Amniotic stem cell (primary cell): Measurements from ENCODE around the gene TLK2.

Source experiments
- DNase-seq: peaks from one replicate; lab custom pipeline; 2025; lab: John Stamatoyannopoulos, UW

Gene TLK2

DNA sequence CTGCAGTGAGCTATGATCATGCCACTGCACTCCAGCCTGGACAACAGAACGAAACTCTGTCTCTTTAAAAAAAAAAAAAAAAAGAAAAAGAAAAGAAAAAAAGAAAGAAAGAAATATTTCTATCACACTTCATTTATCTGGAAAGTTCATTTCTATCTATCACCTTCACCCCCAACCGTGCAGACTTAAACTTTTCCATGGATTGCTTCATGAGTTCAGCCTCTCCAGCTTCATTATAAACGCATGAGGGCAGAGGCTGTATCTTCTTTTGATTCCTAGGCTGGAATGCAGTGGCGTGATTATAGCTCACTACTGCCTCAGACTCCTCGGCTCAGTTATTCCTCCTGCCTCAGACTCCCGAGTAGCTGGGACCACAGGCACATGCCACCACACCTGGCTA, 177.0 kb downstream of the TLK2 start:
- no peak for DNase-seq

DNA sequence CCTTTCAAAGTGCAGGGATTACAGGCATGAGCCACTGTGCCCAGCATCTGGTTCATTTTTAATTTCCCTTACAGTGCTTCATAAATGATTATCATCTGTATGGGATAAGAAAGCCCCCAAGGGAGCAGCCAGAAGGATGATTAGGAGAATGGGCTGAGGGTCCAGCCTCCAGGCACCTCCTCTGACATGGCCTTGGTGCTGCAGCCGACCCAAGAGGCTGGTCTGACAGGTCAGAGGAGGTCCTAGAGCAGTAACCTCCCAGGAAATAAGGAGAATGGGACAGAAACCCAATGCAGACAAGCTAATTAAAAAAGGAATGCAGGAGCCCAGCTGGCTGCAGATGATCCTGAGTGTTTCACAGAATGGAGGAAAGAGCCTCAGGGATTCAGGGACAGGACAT, 177.8 kb downstream of the TLK2 start:
- no peak for DNase-seq

DNA sequence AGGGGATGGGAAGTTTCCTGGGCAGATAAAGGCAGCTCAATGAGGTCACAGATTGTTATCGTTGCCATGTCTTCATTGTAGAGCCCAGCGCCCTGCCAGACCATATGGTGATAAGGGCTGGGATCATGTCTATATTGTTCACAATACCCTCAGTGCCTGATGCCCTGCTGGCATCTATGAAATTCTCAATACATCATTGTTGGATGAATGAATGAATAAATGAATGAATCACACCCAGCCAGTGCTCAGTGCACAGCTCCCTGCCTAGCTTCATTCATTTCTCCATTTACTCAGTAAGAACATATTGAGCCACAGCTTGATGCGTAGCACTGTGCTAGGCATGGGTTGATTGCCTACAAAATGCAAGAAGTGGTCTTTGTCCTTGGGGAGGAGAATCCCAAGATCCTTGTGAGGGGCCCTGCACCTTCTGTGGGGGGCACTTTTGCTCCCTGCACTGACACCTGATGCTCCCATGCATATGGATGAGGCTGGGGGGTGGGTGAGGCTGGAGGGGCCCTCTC, 178.6 kb downstream of the TLK2 start:
- no peak for DNase-seq

DNA sequence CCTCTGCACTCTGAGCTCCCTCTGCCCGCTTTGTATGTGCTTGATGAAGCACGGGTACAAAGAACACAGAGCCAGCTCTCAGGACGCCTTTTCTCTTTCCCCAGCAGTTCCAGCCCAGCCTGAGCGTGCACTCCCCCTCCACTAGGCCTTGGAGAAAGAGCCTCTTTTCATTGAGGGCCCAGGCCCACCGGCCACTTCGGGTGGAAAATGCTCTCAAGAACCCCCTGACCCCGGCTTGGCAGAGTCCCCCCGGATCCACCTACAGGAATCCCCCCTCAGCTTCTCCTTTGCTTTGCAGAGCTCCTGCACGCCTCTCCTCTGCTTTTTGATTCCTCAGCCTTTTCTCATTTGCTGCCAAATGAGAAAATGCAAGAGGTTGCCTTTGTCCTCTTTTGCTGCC, 179.1 kb downstream of the TLK2 start:
- no peak for DNase-seq

DNA sequence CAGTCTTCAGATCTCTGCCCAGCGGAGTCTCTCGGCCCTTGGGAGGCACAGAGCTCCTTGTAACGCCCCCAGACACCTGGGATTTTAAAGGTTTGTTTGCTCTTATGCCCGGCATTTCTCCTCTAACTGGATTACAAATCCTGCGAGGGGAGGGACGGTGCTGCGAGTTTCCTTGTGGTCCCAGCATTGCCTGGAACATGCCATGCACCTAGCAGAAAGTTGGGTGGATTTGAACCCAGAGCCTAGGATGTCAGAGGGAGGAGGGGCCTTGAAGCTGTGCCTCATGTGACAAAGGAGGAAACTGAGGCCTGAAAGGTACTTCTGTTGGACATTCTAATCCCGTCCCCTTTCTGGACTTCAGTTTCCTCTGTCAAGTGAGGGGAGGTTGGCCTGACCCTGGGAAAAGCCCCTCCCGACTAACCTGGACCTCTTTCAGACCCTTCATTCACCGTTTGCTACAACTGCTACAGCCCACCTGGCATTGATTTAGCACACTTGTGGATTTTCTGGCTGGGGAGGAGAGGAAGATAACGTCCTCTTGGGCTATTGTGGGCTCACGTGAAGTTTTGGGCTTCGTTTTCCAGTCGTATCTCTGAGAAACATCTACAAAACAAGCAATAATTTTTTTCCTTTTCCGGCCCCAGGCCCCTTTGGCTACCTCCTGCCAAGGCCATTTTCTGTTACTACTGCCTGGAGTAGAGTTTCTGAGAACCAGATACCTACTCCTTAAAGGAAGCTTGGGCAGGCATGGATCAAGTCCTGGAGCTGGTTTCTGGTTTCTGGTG, 179.7 kb downstream of the TLK2 start:
- no peak for DNase-seq

DNA sequence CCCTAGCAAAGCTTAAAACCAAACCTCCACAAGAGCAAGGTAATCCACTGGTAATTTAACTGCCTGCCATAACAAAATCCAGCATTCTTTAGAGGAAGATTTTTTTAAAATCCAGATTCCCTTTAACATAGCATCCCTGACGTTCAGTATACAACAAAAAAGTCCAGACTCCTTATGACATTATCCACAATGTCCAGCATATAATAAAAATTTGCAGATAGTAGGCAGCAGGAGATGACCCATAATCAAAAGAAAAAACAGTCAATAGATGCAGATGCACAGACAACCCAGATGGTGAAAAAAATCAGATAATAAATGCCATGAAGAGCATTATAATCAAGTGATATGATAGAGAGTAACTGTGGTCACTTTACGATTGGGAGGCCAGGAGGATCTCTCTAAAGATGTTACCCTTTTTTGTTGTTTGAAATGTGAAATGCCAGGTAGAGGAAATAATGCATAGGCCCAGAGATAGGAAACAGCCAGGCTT, 182.0 kb downstream of the TLK2 start:
- DNase-seq: no peak

DNA sequence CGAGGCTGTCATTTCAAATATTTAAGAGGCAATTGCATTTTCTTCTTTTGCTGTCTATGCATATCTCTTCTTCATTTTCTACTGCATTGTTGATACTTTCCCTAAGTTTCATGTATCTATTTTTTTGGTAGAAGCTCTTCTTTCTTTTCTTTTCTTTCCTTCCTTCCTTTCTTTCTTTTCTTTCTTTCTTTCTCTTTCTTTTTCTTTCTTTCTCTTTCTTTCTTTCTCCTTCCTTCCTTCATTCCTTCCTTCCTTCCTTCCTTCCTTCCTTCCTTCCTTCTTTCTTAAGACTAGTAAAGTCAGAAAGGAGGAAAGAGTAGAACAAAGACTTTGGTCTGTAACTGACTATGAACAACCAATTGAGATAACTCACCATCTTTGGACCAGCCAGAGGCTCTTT, 182.7 kb downstream of the TLK2 start:
- DNase-seq: no peak

DNA sequence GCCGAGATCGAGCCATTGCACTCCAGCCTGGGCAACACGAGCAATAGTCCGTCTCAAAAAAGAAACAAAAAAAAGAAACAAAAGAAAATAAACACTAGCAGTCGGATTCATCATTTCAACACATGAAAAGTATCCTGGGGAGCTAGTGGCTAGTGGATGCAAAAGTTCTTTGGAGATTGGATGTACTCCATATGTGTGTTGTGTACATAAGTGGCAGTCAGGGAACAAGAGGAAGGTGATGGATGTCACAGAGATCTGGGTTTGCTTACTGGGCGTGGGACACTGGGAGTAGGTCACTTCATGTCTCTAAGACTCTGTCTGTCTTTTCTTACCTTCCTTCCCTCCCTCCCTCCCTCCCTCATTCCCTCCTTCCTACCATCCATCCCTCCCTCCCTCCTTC, 184.2 kb downstream of the TLK2 start:
- DNase-seq: no peak
